Neuron (in vitro differentiated cells): Measurements from ENCODE around the gene HDAC4.

Experiments
- H2AFZ ChIP-seq: one replicate; pipeline ENCODE4 v1.6.1; 2013; ENCODE audit warnings: low read depth, mild to moderate bottlenecking, inconsistent platforms, low read length, moderate library complexity
- H3K27me3 ChIP-seq: one replicate; pipeline ENCODE4 v1.6.1; 2013; ENCODE audit warnings: low read length; ENCODE audit not compliant: insufficient read depth
- H3K36me3 ChIP-seq: one replicate; pipeline ENCODE4 v1.6.1; 2013; ENCODE audit warnings: low read length; ENCODE audit not compliant: insufficient read depth
- H3K4me1 ChIP-seq: one replicate; pipeline ENCODE4 v1.6.1; 2013; ENCODE audit warnings: low read length; ENCODE audit not compliant: insufficient read depth
- H3K4me3 ChIP-seq: 2 replicates; pipeline ENCODE4 v1.5.1; 2013; ENCODE audit warnings: mild to moderate bottlenecking, low read length, moderate library complexity
- H3K9me3 ChIP-seq: one replicate; pipeline ENCODE4 v1.6.1; 2013; ENCODE audit warnings: low read length

Gene HDAC4

DNA sequence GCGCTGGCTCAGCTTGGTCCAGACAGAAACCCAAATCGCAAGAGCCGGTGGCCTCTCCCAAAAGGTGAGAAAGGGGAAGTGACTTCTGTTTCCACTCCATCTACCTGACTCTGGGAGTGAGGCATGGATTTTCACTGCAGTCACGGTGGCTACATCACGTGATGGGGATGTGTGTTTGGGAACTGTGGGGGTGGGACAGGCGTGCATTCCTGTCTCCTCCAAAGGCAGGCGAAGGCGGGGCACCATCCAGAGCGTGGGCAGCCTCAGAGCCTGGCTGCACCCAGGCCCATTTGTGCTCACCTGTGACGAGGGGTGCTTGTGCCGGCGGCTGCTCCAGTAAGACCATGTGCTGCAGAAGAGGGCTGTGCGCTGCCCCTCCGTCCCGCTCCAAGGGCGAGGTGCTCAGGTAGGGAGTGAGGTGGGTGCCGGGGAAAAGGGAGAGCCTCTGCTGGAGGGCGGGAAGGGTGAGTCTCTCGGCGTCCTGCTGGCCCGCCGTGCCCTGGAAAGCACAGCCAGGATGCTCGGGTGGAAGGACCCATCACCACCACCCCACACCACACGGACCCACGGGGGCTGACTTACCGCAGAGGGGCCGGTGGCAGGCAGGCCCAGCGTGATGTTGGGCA lies 266.8 kb downstream of the HDAC4 start:
- peaks cover 44% of the 10 kb centered on the region for H3K36me3 ChIP-seq
- H2AFZ ChIP-seq: no peak overlapping the region

DNA sequence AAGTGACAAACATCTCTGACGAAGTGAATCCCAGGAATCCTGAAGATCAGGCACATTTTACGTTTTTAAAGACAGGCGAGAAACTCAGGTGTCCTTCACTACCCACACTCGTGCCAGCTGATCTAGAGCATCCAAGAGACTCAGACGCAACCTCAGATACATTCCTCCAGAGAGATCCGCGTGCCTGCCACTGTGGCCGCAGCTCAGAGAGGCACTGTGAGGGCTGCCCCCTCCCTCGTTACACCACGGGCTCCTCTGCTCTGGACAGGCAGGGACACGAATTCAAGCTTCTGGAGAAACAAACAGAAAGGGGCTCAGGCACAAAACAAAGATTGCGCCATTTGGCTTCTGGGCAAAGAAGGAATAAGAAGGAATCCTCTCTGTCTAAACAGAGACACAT lies 268.0 kb downstream of the HDAC4 start:
- Histone ChIP-seq H3K36me3 (peaks cover 38% of the 10 kb centered on the region), H3K4me1 (no peaks in the 10 kb centered on the region), H2AFZ (no peak overlapping the region), H3K4me3 (no peak overlapping the region), H3K27me3 (no peaks in the 10 kb centered on the region), H3K9me3 (no peaks in the 10 kb centered on the region)

More for the DNA sequence above, 266.8 kb downstream of the HDAC4 start:
- Histone ChIP-seq H3K4me1 (no peaks in the 10 kb centered on the region), H3K4me3 (no peak overlapping the region), H3K9me3 (no peaks in the 10 kb centered on the region), H3K27me3 (no peaks in the 10 kb centered on the region)

DNA sequence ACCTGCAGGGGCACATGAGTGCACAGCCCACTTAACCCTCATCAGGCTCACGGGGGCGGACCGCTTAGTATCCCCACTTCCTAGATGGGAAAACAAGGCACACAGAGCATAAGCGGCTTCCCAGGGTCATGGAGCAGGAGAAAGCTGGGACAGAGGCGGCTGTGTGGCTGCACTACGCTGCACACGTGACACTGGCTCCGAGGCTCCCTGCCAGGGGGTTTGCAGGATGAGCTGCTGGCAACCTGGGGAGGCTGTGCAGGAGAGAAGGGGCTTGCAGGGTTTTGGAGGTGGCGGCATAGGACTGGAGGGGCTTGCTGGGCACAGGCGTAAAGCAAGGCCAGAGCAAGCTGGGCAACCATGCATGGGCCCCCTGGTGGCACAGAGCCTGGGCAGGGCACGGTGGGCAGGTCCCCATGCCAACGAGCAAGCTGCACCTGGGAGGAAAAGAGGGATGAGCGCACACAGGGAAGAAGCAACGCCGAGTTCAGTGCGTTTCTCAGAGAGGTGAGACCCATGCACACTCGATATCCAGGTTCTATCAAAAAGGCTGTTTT lies 268.6 kb downstream of the HDAC4 start:
- H3K4me3 ChIP-seq: no peak overlapping the region
- H2AFZ ChIP-seq: no peak overlapping the region
- H3K4me1 ChIP-seq: no peaks in the 10 kb centered on the region
- H3K9me3 ChIP-seq: no peaks in the 10 kb centered on the region
- peaks cover 43% of the 10 kb centered on the region for H3K36me3 ChIP-seq
- H3K27me3 ChIP-seq: no peaks in the 10 kb centered on the region

DNA sequence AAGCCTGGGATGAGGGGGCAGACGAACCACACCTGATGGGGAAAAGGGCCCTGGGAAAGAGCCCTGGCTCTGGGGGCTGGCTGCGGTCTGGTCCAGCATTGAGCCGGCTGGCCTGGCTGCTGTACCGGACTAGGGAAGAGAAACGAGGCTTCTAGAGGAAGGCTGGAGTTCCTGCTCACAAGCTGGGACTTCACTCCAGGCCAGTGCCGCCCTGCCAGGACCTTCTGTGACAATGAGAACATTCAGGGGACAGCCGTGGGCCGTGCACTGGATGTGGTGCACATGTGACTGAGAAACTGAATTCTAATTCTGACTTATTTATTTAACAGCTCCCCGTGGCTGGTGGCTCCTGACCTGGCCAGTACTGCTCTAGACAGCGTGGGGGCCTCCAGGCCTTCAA lies 269.3 kb downstream of the HDAC4 start:
- H3K27me3 ChIP-seq: no peaks in the 10 kb centered on the region
- H3K4me3 ChIP-seq: no peak overlapping the region
- no peak overlapping the region for H2AFZ ChIP-seq
- H3K36me3 ChIP-seq: peaks cover 44% of the 10 kb centered on the region
- no peaks in the 10 kb centered on the region for H3K9me3 ChIP-seq
- H3K4me1 ChIP-seq: no peaks in the 10 kb centered on the region

DNA sequence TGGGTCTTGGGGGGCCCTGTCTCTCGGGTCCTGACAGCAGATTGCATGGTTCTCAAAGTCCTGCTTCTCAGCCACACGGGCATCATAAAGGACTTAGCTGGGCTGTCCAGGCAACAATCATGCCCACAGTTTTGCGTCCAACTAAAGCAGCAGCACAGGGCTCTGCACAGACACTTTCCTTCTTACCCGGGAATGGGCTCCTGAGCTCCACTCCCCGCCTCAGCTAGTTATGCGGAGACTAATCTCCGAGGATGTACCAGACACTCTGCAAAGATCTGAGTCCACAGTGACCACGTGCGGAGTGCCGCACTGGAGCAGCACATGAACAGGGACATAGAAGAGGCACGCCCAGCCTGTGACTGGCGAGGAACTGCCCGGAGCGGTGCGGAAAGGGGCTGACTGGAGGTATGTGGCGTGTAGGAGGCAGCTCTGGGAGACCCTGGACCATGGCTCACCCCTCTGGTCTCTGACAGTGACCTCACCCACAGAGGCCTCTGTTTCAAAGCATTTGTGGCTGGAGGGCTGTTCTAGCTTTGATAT lies 270.0 kb downstream of the HDAC4 start:
- H3K4me3 ChIP-seq: no peak overlapping the region
- H3K27me3 ChIP-seq: no peaks in the 10 kb centered on the region
- peaks cover 44% of the 10 kb centered on the region for H3K36me3 ChIP-seq

DNA sequence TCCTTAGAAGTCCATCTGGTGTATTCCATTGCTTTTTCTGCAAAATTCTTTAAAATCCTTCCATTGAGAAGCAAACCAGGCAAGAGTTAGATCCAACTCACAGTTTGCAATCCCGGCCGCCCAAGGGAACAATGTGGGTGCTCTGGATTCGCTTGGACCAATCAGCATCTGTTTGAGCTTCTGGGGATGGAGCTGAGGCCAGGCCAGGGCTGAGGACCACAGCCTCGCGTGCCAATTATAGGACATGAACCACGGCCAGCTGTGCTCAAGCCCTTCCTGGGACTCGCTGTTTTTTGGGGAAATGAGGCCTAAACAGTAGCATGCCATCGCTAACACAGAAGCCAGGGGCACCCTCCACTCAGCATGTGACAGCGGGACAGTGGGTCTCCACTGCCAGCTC lies 270.8 kb downstream of the HDAC4 start:
- Histone ChIP-seq H2AFZ (no peak overlapping the region), H3K4me1 (no peaks in the 10 kb centered on the region), H3K27me3 (no peaks in the 10 kb centered on the region), H3K36me3 (peaks cover 51% of the 10 kb centered on the region), H3K9me3 (no peaks in the 10 kb centered on the region), H3K4me3 (no peak overlapping the region)

More for the DNA sequence above, 270.0 kb downstream of the HDAC4 start:
- Histone ChIP-seq H3K9me3 (no peaks in the 10 kb centered on the region), H2AFZ (no peak overlapping the region), H3K4me1 (no peaks in the 10 kb centered on the region)

DNA sequence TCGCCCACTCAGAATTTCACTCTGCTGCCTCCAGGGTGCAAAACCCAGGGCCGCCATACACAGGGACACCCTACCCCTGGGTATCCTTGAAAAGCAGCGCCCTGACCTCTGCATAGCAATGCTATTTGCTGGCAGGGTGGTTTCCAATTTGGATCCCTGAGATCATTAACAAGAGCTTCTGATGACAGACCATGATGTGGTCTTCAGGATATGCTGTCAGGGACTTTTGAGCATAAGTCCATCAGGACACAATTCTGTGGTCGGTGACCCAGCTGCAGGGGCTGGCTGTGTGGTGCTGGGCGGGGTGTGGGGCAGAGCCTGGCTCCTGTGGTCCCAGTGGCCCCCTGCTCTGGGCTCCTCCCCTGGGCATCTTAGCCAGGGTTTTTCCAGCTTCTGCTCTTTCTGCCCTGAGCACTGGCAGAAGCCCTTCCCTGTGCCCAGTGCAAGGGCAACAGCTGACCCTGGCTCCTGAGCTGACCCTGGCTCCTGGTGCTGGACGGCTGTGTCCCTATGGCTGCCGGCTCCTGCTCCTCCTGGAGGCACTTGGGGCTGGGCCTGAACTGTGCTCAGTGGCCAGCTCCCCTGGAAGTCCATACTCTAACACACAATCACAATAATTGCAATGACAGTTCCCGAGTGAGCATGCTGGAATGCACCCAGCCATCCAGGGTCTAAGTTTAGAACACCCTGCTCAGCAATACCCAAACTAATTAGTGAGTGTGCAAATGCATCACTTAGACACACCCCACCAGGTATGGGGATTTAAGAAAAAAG lies 271.5 kb downstream of the HDAC4 start:
- Histone ChIP-seq H3K9me3 (peaks cover 2% of the 10 kb centered on the region), H3K4me1 (no peaks in the 10 kb centered on the region), H3K36me3 (peaks cover 53% of the 10 kb centered on the region), H3K4me3 (no peak overlapping the region), H2AFZ (no peak overlapping the region), H3K27me3 (no peaks in the 10 kb centered on the region)

DNA sequence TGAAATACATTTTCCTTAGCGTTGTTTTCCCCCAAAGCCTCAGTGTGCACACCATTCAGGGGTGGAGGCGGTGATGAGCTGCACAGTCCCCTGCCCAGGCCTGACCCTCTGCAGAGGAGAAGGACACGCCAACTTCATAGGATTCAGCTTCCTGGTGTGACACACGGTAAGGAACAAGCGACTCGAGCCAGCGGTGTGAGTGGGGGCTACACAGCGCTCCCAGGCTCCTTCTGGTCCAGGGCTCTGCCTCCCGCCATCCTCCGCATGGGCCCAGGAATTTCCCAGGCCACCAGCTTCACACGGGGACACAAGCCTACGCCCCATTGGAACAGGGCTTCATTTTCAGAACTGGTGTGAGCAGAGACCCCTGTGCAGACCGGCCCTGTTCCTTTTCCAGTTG lies 272.1 kb downstream of the HDAC4 start:
- H2AFZ ChIP-seq: no peak overlapping the region
- H3K27me3 ChIP-seq: no peaks in the 10 kb centered on the region
- peaks cover 51% of the 10 kb centered on the region for H3K36me3 ChIP-seq
- no peak overlapping the region for H3K4me3 ChIP-seq
- no peaks in the 10 kb centered on the region for H3K4me1 ChIP-seq
- peaks cover 2% of the 10 kb centered on the region for H3K9me3 ChIP-seq

DNA sequence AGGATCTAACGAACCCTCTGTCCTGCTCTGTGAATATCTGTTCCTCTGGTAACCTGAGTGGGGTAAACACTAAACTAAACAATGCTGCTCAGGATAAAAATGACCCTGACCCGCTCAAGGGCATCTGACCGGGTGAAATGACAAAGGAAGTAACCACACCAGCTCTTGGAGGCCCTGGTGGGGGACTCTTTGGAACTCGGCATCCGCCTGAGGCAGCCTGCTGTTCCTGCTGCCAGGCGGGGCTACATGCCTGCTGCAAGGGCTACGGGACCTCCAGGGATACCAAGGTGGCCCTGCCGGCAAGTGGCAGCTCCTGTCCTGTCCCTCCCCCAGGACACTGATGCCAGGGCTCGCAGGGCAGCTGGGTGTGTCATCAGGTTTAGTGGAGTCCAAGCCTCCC lies 273.3 kb downstream of the HDAC4 start:
- peaks cover 45% of the 10 kb centered on the region for H3K36me3 ChIP-seq
- no peak overlapping the region for H2AFZ ChIP-seq
- H3K4me1 ChIP-seq: no peaks in the 10 kb centered on the region
- no peak overlapping the region for H3K4me3 ChIP-seq
- no peaks in the 10 kb centered on the region for H3K27me3 ChIP-seq
- H3K9me3 ChIP-seq: peaks cover 2% of the 10 kb centered on the region

DNA sequence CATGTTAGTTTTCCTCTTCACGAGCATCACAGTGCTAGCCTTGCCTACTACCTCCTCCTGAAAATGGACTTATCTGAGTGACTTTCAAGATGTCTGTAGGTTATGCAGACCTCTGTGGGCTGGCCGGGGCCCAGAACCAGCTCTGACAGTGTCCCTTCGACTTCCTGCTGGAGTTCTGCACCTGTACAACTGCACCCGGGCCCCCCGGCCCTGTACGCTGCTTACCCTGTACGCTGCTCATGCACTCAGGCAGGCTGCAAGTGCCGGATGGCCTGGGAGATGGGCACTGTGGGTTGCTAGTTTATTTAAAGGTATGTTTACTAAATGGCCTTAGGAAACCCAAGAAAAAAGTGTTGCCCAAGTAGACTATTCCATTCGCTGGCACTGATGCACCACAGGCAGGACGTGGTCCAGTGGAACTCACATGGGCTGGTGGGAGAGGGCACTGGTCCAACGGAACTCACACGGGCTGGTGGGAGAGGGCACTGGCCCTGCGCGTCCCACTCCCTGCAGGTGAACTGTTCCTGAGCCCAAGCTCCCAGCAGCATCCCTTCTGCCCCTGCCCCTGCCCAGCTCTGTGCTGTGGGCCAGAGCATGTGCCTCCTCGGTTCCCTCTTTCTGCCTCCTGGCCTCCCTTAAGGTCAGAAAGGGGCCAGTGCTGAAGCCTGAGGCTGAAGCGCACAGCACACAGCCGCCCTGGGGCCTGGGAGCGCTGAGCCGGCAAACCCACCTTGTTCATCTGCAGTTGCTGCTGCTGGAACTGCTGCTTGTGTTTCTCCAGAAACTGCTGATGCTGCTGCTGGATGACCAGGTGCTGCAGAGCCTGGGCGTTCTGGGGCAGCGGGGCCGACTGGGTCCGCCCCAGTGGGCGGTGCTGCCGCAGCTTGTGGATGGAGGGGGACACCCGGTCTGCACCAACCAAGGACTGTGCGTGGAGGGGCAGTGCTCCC lies 274.8 kb downstream of the HDAC4 start:
- Histone ChIP-seq H3K4me1 (peaks cover 5% of the 10 kb centered on the region), H3K36me3 (peaks cover 47% of the 10 kb centered on the region), H3K4me3 (no peak overlapping the region), H2AFZ (no peak overlapping the region), H3K27me3 (no peaks in the 10 kb centered on the region), H3K9me3 (peaks cover 2% of the 10 kb centered on the region)

DNA sequence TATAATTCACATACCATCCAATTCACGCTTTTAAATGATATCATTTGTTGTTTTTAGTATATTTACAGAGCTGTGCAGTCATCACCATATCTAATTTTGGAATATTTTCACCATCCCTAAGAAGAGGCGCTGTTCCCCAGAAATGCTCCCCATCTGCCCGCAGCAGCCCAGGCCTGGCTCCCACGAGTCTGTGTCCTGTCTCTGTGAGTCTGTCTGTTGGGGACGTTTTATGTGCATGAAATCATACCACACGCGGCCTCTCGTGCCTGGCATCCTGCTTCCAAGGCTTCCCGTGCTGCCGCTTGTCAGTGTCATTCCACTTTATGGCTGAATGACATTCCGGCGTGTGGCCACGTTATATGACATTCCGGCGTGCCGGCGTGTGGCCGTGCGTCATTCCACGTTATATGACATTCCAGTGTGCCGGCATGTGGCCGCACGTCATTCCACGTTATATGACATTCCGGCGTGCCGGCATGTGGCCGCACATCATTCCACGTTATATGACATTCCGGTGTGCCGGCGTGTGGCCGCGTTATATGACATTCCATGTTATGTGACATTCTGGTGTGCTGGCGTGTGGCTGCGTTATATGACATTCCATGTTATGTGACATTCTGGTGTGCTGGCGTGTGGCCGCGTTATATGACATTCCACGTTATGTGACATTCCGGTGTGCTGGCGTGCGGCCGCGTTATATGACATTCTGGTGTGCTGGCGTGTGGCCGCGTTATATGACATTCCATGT lies 276.5 kb downstream of the HDAC4 start:
- Histone ChIP-seq H3K4me3 (no peak overlapping the region), H3K36me3 (peaks cover 40% of the 10 kb centered on the region), H3K27me3 (no peaks in the 10 kb centered on the region), H2AFZ (no peak overlapping the region), H3K4me1 (peaks cover 5% of the 10 kb centered on the region), H3K9me3 (peaks cover 2% of the 10 kb centered on the region)

DNA sequence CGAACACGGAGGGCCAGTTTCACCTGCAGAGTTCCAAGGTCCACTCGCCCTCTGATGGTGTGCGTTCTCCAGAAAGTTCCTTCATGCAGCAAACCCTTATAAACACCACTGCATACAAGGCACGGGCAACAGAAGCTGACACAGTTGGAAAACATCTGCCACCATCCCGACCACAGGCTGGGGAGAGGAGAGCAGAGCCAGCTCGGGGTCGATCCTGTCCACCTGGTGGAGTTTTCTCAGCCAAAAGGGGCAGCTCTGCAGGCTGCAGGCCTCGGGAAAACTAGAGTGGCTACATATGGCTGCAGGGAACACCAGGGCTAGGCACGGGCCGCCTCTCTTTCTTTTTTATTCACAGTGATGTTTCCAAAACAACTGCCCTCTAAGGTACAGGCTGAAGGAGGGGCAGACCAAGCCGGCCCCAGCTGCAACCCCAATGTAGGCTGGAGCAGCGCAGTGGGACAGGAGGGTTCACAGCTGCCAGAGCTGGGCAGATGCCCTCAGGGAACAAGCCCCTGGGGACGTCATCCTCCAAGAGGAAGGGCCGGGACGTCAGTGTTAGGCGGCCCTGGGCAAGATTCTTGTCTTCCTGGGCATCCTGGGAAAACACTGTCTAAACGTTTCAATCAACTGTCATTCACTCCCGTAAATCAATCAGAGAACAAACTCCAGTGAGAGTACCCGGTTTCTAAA lies 278.3 kb downstream of the HDAC4 start:
- Histone ChIP-seq H3K27me3 (no peaks in the 10 kb centered on the region), H3K9me3 (peaks cover 2% of the 10 kb centered on the region), H3K4me3 (no peak overlapping the region), H3K36me3 (peaks cover 38% of the 10 kb centered on the region), H3K4me1 (peaks cover 5% of the 10 kb centered on the region), H2AFZ (no peak overlapping the region)
